ENCODE measurements around the gene BAAT. TPM values are rescaled to one million over a fixed set of nuclear protein-coding genes. Genes with fewer than 3 reads are reported as not detected.

BAAT gene
- total RNA-seq, 1 donor from 2014 or later = not detected

- TF ChIP-seq CTCF (IDR thresholded peaks at IDR 0.05; ENCODE audit: insufficient read depth, low read length, poor library complexity, severe bottlenecking) = no peak
- DNase-seq (ENCODE audit: low read depth) = no peak
- H3K4me3 ChIP-seq (ENCODE audit: low read depth, low read length) = no peak overlapping the region
- H3K36me3 ChIP-seq (ENCODE audit: control insufficient read depth, insufficient read depth, low read length) = no peaks in the 10 kb centered on the region
- H3K27me3 ChIP-seq (ENCODE audit: control insufficient read depth, insufficient read depth, low read length) = no peaks in the 10 kb centered on the region
Measured at GRCh38 chr9:101354765-101355708, 29.8 kb downstream of the BAAT start.

GRCh38 chr9:101354143-101354764, 30.6 kb downstream of the BAAT start:
- no peaks in the 10 kb centered on the region for H3K27me3 ChIP-seq (ENCODE audit: control insufficient read depth, insufficient read depth, low read length)
- no peak overlapping the region for H3K4me3 ChIP-seq (ENCODE audit: low read depth, low read length)
- H3K36me3 ChIP-seq (ENCODE audit: control insufficient read depth, insufficient read depth, low read length) = no peaks in the 10 kb centered on the region
- no peak for TF ChIP-seq CTCF (IDR thresholded peaks at IDR 0.05; ENCODE audit: insufficient read depth, low read length, poor library complexity, severe bottlenecking)
- DNase-seq (ENCODE audit: low read depth) = no peak

- TF ChIP-seq CTCF (IDR thresholded peaks at IDR 0.05; ENCODE audit: insufficient read depth, low read length, poor library complexity, severe bottlenecking) = no peak
Measured at GRCh38 chr9:101353683-101354082, 31.1 kb downstream of the BAAT start.

GRCh38 chr9:101352892-101353463, 31.8 kb downstream of the BAAT start:
- Histone ChIP-seq H3K27me3 (ENCODE audit: control insufficient read depth, insufficient read depth, low read length) (no peaks in the 10 kb centered on the region), H3K36me3 (ENCODE audit: control insufficient read depth, insufficient read depth, low read length) (no peaks in the 10 kb centered on the region), H3K4me3 (ENCODE audit: low read depth, low read length) (no peak overlapping the region)
- TF ChIP-seq CTCF (IDR thresholded peaks at IDR 0.05; ENCODE audit: insufficient read depth, low read length, poor library complexity, severe bottlenecking) = no peak
- no peak for DNase-seq (ENCODE audit: low read depth)

More at GRCh38 chr9:101353683-101354082, 31.1 kb downstream of the BAAT start:
- Histone ChIP-seq H3K4me3 (ENCODE audit: low read depth, low read length) (no peak overlapping the region), H3K36me3 (ENCODE audit: control insufficient read depth, insufficient read depth, low read length) (no peaks in the 10 kb centered on the region), H3K27me3 (ENCODE audit: control insufficient read depth, insufficient read depth, low read length) (no peaks in the 10 kb centered on the region)
- no peak for DNase-seq (ENCODE audit: low read depth)

- no peaks in the 10 kb centered on the region for H3K27me3 ChIP-seq (ENCODE audit: control insufficient read depth, insufficient read depth, low read length)
- no peak overlapping the region for H3K4me3 ChIP-seq (ENCODE audit: low read depth, low read length)
- TF ChIP-seq CTCF (IDR thresholded peaks at IDR 0.05; ENCODE audit: insufficient read depth, low read length, poor library complexity, severe bottlenecking) = no peak
- no peak for DNase-seq (ENCODE audit: low read depth)
- no peaks in the 10 kb centered on the region for H3K36me3 ChIP-seq (ENCODE audit: control insufficient read depth, insufficient read depth, low read length)
Measured at GRCh38 chr9:101350285-101350684, 34.5 kb downstream of the BAAT start.
